DOHH2 (cell line): ENCODE measurements around the gene EIF3I.

Experiments used
- H3F3A ChIP-seq: fragments of 200-600 bp; sonication (generic), shearing (Covaris generic); 2 replicates; pipeline ENCODE4 v1.6.0; 2016; ENCODE audit warnings: antibody characterized with exemption, mild to moderate bottlenecking; ENCODE audit not compliant: control insufficient read depth, insufficient read depth
- H3K27ac ChIP-seq: fragments of 200-600 bp; sonication (generic); 2 replicates; pipeline ENCODE4 v1.5.1; 2014; ENCODE audit warnings: low read depth, mild to moderate bottlenecking, low read length, moderate library complexity
- H3K27me3 ChIP-seq: fragments of 200-600 bp; sonication (generic); 2 replicates; pipeline ENCODE4 v1.6.1; 2014; ENCODE audit warnings: mild to moderate bottlenecking, low read length, mixed read lengths; ENCODE audit not compliant: control insufficient read depth
- H3K36me3 ChIP-seq: fragments of 200-600 bp; sonication (generic); 2 replicates; pipeline ENCODE4 v1.6.1; 2014; ENCODE audit warnings: mild to moderate bottlenecking, low read length, moderate library complexity, mixed read lengths; ENCODE audit not compliant: control insufficient read depth
- H3K4me1 ChIP-seq: fragments of 200-600 bp; sonication (generic); 2 replicates; pipeline ENCODE4 v1.6.1; 2014; ENCODE audit warnings: mild to moderate bottlenecking, low read length, mixed read lengths; ENCODE audit not compliant: control insufficient read depth
- H3K4me2 ChIP-seq: fragments of 200-600 bp; sonication (generic); 2 replicates; pipeline ENCODE4 v1.6.0; 2014; ENCODE audit warnings: mild to moderate bottlenecking, low read length, moderate library complexity
- H3K4me3 ChIP-seq: fragments of 200-600 bp; sonication (generic); 2 replicates; pipeline ENCODE4 v1.5.1; 2014; ENCODE audit warnings: mild to moderate bottlenecking, low read length, mixed read lengths
- H3K79me2 ChIP-seq: fragments of 200-600 bp; sonication (generic); 2 replicates; pipeline ENCODE4 v1.6.1; 2014; ENCODE audit warnings: mild to moderate bottlenecking, low read length, mixed read lengths; ENCODE audit not compliant: control insufficient read depth
- H3K9me2 ChIP-seq: fragments of 200-600 bp; sonication (generic); replicated peaks from 2 replicates; pipeline ENCODE4 v1.6.1; 2014; ENCODE audit warnings: mild to moderate bottlenecking, low read length, mixed read lengths; ENCODE audit not compliant: control insufficient read depth
- H3K9me3 ChIP-seq: fragments of 200-600 bp; sonication (generic); 2 replicates; pipeline ENCODE4 v1.6.1; 2014; ENCODE audit warnings: antibody characterized with exemption, low read length, mixed read lengths; ENCODE audit not compliant: control insufficient read depth, insufficient read depth
- H4K20me1 ChIP-seq: fragments of 200-600 bp; sonication (generic); 2 replicates; pipeline ENCODE4 v1.6.0; 2014; ENCODE audit warnings: low read depth, mild to moderate bottlenecking, antibody characterized with exemption, low read length, moderate library complexity; ENCODE audit not compliant: control insufficient read depth, insufficient read depth
- EZH2phosphoT487 ChIP-seq: fragments of 200-600 bp; sonication (generic); IDR thresholded peaks from 2 replicates; pipeline ENCODE4 v1.6.1; 2017; ENCODE audit warnings: borderline replicate concordance, mild to moderate bottlenecking, antibody characterized with exemption, low read length, moderate library complexity, mixed read lengths
- TF ChIP-seq, protein P1 (sequence below): fragments of 200-600 bp; sonication (generic); IDR thresholded peaks from one replicate; pipeline ENCODE4 v1.5.1; 2014; ENCODE audit warnings: antibody characterized with exemption, mild to moderate bottlenecking, low read depth, low read length; ENCODE audit not compliant: poor library complexity, severe bottlenecking

The EIF3I gene

DNA sequence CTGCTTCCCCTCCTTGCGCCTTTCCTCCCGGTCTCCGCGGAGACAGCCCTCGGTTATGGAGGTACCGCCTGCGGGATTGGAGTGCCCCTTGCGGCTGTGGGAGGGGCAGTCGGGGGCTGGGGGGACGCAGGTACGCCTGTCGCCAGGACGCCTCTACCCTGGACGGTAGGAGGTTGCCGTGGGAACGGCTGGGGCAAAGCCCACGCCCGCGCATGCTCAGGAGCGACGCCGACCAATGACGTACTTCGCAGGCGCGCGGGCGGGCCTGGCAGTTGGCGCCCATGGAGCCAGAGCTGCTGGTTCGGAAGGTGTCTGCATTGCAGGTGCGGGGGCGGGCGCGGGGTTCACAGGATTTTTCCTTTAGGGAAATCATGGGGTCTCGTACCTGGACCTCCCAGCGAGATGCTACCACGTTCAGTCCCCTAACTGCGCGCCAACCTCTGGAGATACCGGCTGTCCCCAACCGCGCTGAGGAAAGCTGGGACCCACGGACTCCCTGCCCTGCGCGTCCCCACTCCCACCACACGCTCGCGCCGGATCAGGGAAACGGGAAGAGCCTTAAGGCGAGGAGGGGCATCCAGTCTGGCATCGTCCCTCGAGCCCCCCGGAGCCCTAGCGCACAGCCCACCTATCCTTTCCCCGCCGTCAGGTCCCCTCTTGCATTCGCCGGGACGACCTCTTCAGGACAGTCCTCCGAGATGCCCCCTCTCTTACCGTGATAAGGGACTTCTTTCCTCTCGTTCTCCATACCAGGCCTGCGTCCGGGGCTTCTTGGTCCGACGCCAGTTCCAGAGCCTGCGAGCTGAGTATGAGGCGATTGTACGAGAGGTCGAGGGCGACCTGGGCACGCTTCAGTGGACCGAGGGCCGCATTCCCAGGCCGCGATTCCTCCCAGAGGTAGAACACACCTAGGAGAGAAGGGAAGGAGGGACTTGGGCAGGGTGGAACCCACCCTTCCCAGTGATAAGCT, 16.5 kb upstream of the EIF3I start, which contains the start of gene IQCC:
TSS of gene IQCC (plus strand) at position 271 of the 970 bp plus-strand sequence. CDS start at position 282, 11 bp downstream.
- Histone ChIP-seq H4K20me1 (no peaks in the 10 kb centered on the region), H3K4me1 (peaks cover 36% of the 10 kb centered on the region), H3K4me2 (peak within 1 kb of the TSS; percentile 94), H3K36me3 (peaks cover 13% of the 10 kb centered on the region), H3K9me3 (no peaks in the 10 kb centered on the region), H3K27ac (no peak within 1 kb of the TSS), H3K9me2 (no peaks in the 10 kb centered on the region), H3F3A (0 out of 2 replicates have a peak, but pooled peaks cover 4% of the 10 kb centered on the region), H3K79me2 (peaks cover 10% of the 10 kb centered on the region), H3K4me3 (peak within 1 kb of the TSS; percentile 82), H3K27me3 (no peaks in the 10 kb centered on the region)
- no peak for TF ChIP-seq EZH2phosphoT487

DNA sequence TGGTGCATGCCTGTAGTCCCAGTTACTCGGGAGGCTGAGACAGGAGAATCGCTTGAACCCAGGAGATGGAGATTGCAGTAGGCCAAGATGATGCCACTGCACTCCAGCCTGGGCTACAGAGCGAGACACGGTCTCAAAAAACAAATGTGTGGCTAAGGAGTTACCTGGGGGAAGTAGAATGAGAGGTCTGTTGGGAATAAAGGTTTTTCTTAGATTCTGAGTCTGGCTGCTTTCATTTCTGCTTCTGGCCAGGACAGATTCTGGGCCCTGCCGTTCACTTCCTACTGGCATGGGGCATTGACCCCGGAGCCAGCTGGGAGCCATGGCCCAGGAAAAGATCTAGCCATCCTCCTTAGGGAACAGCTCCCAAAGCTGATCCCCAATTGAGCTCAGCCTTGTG, 13.7 kb upstream of the EIF3I start:
- Histone ChIP-seq H3K4me2 (0 out of 2 replicates have a peak overlapping the region, but pooled peaks have one; percentile 14), H3K4me1 (peaks cover 19% of the 10 kb centered on the region), H3K4me3 (no peak overlapping the region), H4K20me1 (no peaks in the 10 kb centered on the region), H3K27ac (no peak overlapping the region), H3K9me3 (no peaks in the 10 kb centered on the region), H3K9me2 (no peaks in the 10 kb centered on the region), H3K79me2 (peaks cover 10% of the 10 kb centered on the region), H3K36me3 (peaks cover 13% of the 10 kb centered on the region), H3K27me3 (no peaks in the 10 kb centered on the region), H3F3A (0 out of 2 replicates have a peak, but pooled peaks cover 4% of the 10 kb centered on the region)
- TF ChIP-seq, protein P1, sequence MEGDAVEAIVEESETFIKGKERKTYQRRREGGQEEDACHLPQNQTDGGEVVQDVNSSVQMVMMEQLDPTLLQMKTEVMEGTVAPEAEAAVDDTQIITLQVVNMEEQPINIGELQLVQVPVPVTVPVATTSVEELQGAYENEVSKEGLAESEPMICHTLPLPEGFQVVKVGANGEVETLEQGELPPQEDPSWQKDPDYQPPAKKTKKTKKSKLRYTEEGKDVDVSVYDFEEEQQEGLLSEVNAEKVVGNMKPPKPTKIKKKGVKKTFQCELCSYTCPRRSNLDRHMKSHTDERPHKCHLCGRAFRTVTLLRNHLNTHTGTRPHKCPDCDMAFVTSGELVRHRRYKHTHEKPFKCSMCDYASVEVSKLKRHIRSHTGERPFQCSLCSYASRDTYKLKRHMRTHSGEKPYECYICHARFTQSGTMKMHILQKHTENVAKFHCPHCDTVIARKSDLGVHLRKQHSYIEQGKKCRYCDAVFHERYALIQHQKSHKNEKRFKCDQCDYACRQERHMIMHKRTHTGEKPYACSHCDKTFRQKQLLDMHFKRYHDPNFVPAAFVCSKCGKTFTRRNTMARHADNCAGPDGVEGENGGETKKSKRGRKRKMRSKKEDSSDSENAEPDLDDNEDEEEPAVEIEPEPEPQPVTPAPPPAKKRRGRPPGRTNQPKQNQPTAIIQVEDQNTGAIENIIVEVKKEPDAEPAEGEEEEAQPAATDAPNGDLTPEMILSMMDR, result no peak
- no peak for TF ChIP-seq EZH2phosphoT487

- H3K27ac ChIP-seq, result no peak within 1 kb of the TSS
- H3F3A ChIP-seq, result 0 out of 2 replicates have a peak, but pooled peaks cover 4% of the 10 kb centered on the region
- H3K4me2 ChIP-seq, result 0 out of 2 replicates have a peak within 1 kb of the TSS, but pooled peaks have one; percentile 14
These were observed 13.3 kb upstream of the EIF3I start, which contains the start of gene DCDC2B for GRCh38 chr1:32208891-32209328. Gene DCDC2B, plus strand, starts transcription at chr1:32209089. Its CDS starts 5 bp downstream, at chr1:32209094.

More at GRCh38 chr1:32208891-32209328, 13.3 kb upstream of the EIF3I start, which contains the start of gene DCDC2B:
- no peaks in the 10 kb centered on the region for H4K20me1 ChIP-seq
- H3K4me3 ChIP-seq, result no peak within 1 kb of the TSS
- H3K27me3 ChIP-seq, result no peaks in the 10 kb centered on the region
- no peaks in the 10 kb centered on the region for H3K9me2 ChIP-seq
- peaks cover 10% of the 10 kb centered on the region for H3K79me2 ChIP-seq
- peaks cover 13% of the 10 kb centered on the region for H3K36me3 ChIP-seq
- no peaks in the 10 kb centered on the region for H3K9me3 ChIP-seq
- peaks cover 19% of the 10 kb centered on the region for H3K4me1 ChIP-seq
- TF ChIP-seq, protein P1, result no peak
- no peak for TF ChIP-seq EZH2phosphoT487
